H1 (cell line): ENCODE results near the gene NR1H3. TPM values are rescaled to one million over a fixed set of nuclear protein-coding genes. Genes with fewer than 3 reads are reported as not detected.
A peak's percentile ranks its signal among the peaks of the same experiment; 100 is the strongest.

Experiments used
- CHD1 ChIP-seq: IDR thresholded peaks from 2 replicates; pipeline ENCODE4 v1.6.1; 2012; ENCODE audit warnings: low read depth, low read length, improper control_type of control experiment
- CTBP2 ChIP-seq: IDR thresholded peaks from 2 replicates; pipeline ENCODE4 v1.7.0; 2011; ENCODE audit warnings: borderline replicate concordance, mild to moderate bottlenecking, moderate library complexity, mixed read lengths, low read length; ENCODE audit not compliant: insufficient read depth, insufficient read length
- CTCF ChIP-seq, 3 experiments: IDR thresholded peaks; 1 replicate in 2 of 3; 2 replicates in 1 of 3; pipeline versions ENCODE4 v1.5.1 to v1.6.1; 2011; ENCODE audit warnings: low read length in 3 of 3, mild to moderate bottlenecking in 3 of 3, inconsistent platforms in 2 of 3, low read depth in 1 of 3, moderate library complexity in 1 of 3; ENCODE audit not compliant: insufficient read depth in 1 of 3; ENCODE audit errors: control extremely low read depth in 1 of 3
- EP300 ChIP-seq, 2 experiments: IDR thresholded peaks; 1 replicate in 1 of 2; 2 replicates in 1 of 2; pipeline ENCODE4 v1.6.1; 2011 to 2012; ENCODE audit warnings: low read depth in 2 of 2, low read length in 2 of 2, mild to moderate bottlenecking in 2 of 2, borderline replicate concordance in 1 of 2, inconsistent platforms in 1 of 2, moderate library complexity in 1 of 2
- EZH2 ChIP-seq: fragments of 200-600 bp; sonication (generic); IDR thresholded peaks from 2 replicates; pipeline ENCODE4 v1.7.1; 2012; ENCODE audit warnings: low read depth, mild to moderate bottlenecking, moderate library complexity, low read length, inconsistent platforms; ENCODE audit not compliant: severe bottlenecking
- HDAC2 ChIP-seq, 2 experiments: fragments of 300-600 bp in 1 of 2; sonication (generic) in 1 of 2; IDR thresholded peaks; 2 replicates each; pipeline ENCODE4 v1.6.1; 2011 to 2012; ENCODE audit warnings: low read depth in 2 of 2, low read length in 2 of 2, mild to moderate bottlenecking in 2 of 2, moderate library complexity in 2 of 2, borderline replicate concordance in 1 of 2, inconsistent platforms in 1 of 2
- HDAC6 ChIP-seq: IDR thresholded peaks from one replicate; pipeline ENCODE4 v1.7.1; 2012; ENCODE audit warnings: low read depth, mild to moderate bottlenecking, inconsistent platforms, low read length, moderate library complexity
- JUN ChIP-seq: IDR thresholded peaks from 2 replicates; pipeline ENCODE4 v1.6.1; 2011; ENCODE audit warnings: low read depth, mild to moderate bottlenecking, improper control_type of control experiment, low read length
- KDM5A ChIP-seq: fragments of 200-600 bp; IDR thresholded peaks from 2 replicates; pipeline ENCODE4 v1.7.1; 2012; ENCODE audit warnings: mild to moderate bottlenecking, low read length, inconsistent platforms, mixed read lengths
- MAX ChIP-seq: IDR thresholded peaks from 2 replicates; pipeline ENCODE4 v1.6.1; 2012; ENCODE audit warnings: inconsistent platforms
- POLR2A ChIP-seq, 2 experiments: IDR thresholded peaks; 1 replicate in 1 of 2; 2 replicates in 1 of 2; pipeline ENCODE4 v1.6.1; 2011; ENCODE audit warnings: low read depth in 2 of 2, low read length in 2 of 2, mild to moderate bottlenecking in 2 of 2; ENCODE audit errors: control extremely low read depth in 1 of 2
- POU5F1 ChIP-seq: IDR thresholded peaks from 2 replicates; pipeline ENCODE4 v1.6.1; 2011; ENCODE audit warnings: low read depth, mild to moderate bottlenecking, low read length, moderate library complexity
- RFX5 ChIP-seq: IDR thresholded peaks from 2 replicates; pipeline ENCODE4 v1.6.1; 2011; ENCODE audit warnings: low read depth, low read length, improper control_type of control experiment, borderline replicate concordance
- SAP30 ChIP-seq: fragments of 300-600 bp; sonication (generic); IDR thresholded peaks from 2 replicates; pipeline ENCODE4 v1.7.1; 2012; ENCODE audit warnings: low read length, moderate library complexity, mild to moderate bottlenecking, inconsistent platforms; ENCODE audit not compliant: insufficient read depth, insufficient replicate concordance
- SIRT6 ChIP-seq: IDR thresholded peaks from one replicate; pipeline ENCODE4 v1.7.1; 2012; ENCODE audit warnings: low read length, inconsistent platforms
- SP2 ChIP-seq: IDR thresholded peaks from 2 replicates; pipeline ENCODE4 v1.6.1; 2012; ENCODE audit warnings: mild to moderate bottlenecking, low read length, inconsistent platforms
- SUZ12 ChIP-seq: fragments of 200-600 bp; sonication (generic); IDR thresholded peaks from 2 replicates; pipeline ENCODE4 v1.6.1; 2012; ENCODE audit warnings: mild to moderate bottlenecking, inconsistent platforms, low read length, moderate library complexity, mixed read lengths
- TBP ChIP-seq: IDR thresholded peaks from 2 replicates; pipeline ENCODE4 v1.6.1; 2011; ENCODE audit warnings: low read depth, low read length, improper control_type of control experiment
- USF2 ChIP-seq: IDR thresholded peaks from 2 replicates; pipeline ENCODE4 v1.6.1; 2011; ENCODE audit warnings: low read length, improper control_type of control experiment
- YY1 ChIP-seq: IDR thresholded peaks from 2 replicates; pipeline ENCODE4 v1.6.1; 2011; ENCODE audit warnings: low read depth, mild to moderate bottlenecking, low read length
- polyA plus RNA-seq, 7 experiments: library from polyadenylated mRNA; depleted of rRNA in 3 of 7; stranded (reverse) in 5 of 7; unstranded in 2 of 7; fragments of >200 nt in 5 of 7; fragments of 200-250 nt in 2 of 7; gene quantifications; 1 replicate in 5 of 7; 2 replicates in 1 of 7; 4 replicates in 1 of 7; pipeline versions ENCODE4 v1.2.1 to v1.2.3, GENCODE V29; 2011 to 2013; ENCODE audit warnings: missing spikeins in 2 of 7, mixed read lengths in 2 of 7
- total RNA-seq: library from RNA; stranded (reverse); fragmentation: NEBNext Ultra II Directional; extraction: Animal tissue kit (Norgen Biotek cat#: 25700); gene quantifications from 2 replicates; pipeline ENCODE4 v1.2.1, GENCODE V29; 2021

NR1H3 gene
- total and polyA plus RNA-seq, 2 of the 8 experiments (the other 6 are each of a cell fraction or from before 2014, with no cell fraction given): 19.9 to 42.1 TPM

GRCh38 chr11:47248664-47249377 lies 9.0 kb upstream of the NR1H3 start, which contains the start of gene ACP2 (continued):
- peak; percentile 0 to 51 (median 42); a peak in 3 of 4 replicates for TF ChIP-seq CTCF (IDR thresholded peaks at IDR 0.05; ENCODE audit: control extremely low read depth in 1 of 3, insufficient read depth in 1 of 3, low read depth in 1 of 3, low read length in 3 of 3)
- TF ChIP-seq HDAC6: no peak
- 0 out of 2 replicates have a peak, but pooled peaks have one; percentile 8 for TF ChIP-seq POU5F1
- no peak for TF ChIP-seq JUN
- no peak for TF ChIP-seq CHD1
- TF ChIP-seq SIRT6: no peak
- TF ChIP-seq SUZ12: no peak
- TF ChIP-seq EP300 (IDR thresholded peaks at IDR 0.05; ENCODE audit: borderline replicate concordance in 1 of 2, low read depth in 2 of 2, low read length in 2 of 2): peak in 1 of 2 experiments; percentile 76; a peak in 1 of 3 replicates
- TF ChIP-seq USF2: no peak; the same call in 1 of the 2 replicates
- peak; percentile 64 for TF ChIP-seq SAP30
- peak in 1 of 2 experiments; percentile 67; a peak in 2 of 4 replicates for TF ChIP-seq HDAC2 (IDR thresholded peaks at IDR 0.05; ENCODE audit: borderline replicate concordance in 1 of 2, low read depth in 2 of 2, low read length in 2 of 2)
- no peak for TF ChIP-seq RFX5
- TF ChIP-seq POLR2A (IDR thresholded peaks at IDR 0.05; ENCODE audit: control extremely low read depth in 1 of 2, low read depth in 2 of 2, low read length in 2 of 2): peak; percentile 61 to 96
- TF ChIP-seq KDM5A: peak; percentile 71
- TF ChIP-seq SP2: no peak
- no peak for TF ChIP-seq CTBP2
- peak; percentile 74 for TF ChIP-seq MAX
- peak; percentile 100 for TF ChIP-seq YY1
- TF ChIP-seq TBP: peak; percentile 96
- no peak for TF ChIP-seq EZH2
